Erythroblast (primary cell): ENCODE results near the gene CHRM2.

Experiments
- GATA1 ChIP-seq: IDR thresholded peaks from 2 replicates; pipeline ENCODE4 v1.6.1; 2011; ENCODE audit warnings: low read depth, mild to moderate bottlenecking, control low read depth, low read length, moderate library complexity
- POLR2A ChIP-seq: IDR thresholded peaks from 2 replicates; pipeline ENCODE4 v1.6.1; 2011; ENCODE audit warnings: mild to moderate bottlenecking, low read length

GRCh38 chr7:137020351-137020750, 151.9 kb downstream of the CHRM2 start:
- TF ChIP-seq POLR2A (no peak), GATA1 (no peak)
